Measurements from ENCODE around the gene FAM83C. TPM values are rescaled to one million over a fixed set of nuclear protein-coding genes. Genes with fewer than 3 reads are reported as not detected.

The FAM83C gene
- total RNA-seq, 4 donors from 2014 or later: 29.3 to 68.8 (median 65.0) TPM

DNA sequence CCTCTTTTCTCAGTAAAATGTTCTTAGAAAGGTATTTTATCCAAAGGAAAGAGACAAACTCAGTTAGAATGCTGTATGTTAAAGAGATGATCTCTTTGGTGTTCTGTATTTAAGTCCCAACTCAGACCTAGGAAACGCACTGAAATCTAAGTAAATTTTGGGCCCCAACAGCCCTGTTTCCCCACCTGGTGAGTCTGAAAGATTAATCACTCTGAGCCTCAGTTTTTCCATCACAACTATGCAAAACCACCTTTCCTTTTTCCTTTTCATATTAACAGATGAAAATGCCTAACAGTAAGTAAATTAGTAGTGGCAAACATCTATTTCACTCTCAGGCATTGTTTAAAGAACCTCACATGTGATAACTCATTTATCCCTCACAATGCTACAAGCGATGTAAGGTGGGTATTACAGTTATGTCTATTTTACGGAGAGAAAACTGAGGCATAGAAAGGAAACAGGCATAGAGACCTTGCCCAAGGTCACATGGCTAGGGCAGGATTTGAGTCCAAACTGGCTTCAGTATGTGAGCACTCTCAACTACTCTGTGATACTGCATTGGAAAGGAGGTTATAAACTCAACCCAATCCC is 36.0 kb upstream of the FAM83C start:
- H3K9me3 ChIP-seq: no peaks in the 10 kb centered on the region
- no peak overlapping the region for H3K27ac ChIP-seq
- no peaks in the 10 kb centered on the region for H3K27me3 ChIP-seq
- H3K4me1 ChIP-seq: peaks cover 7% of the 10 kb centered on the region
- WGBS: 95% methylated on average over 3 of the region's 3 CpGs
- no peak for DNase-seq (ENCODE audit: low spot score in 2 of 2)
- no peak overlapping the region for H3K4me3 ChIP-seq
- TF ChIP-seq POLR2AphosphoS5 (IDR thresholded peaks at IDR 0.05) (no peak), POLR2A (IDR thresholded peaks at IDR 0.05) (no peak), EP300 (IDR thresholded peaks at IDR 0.05) (no peak)
- TF ChIP-seq, protein P1, sequence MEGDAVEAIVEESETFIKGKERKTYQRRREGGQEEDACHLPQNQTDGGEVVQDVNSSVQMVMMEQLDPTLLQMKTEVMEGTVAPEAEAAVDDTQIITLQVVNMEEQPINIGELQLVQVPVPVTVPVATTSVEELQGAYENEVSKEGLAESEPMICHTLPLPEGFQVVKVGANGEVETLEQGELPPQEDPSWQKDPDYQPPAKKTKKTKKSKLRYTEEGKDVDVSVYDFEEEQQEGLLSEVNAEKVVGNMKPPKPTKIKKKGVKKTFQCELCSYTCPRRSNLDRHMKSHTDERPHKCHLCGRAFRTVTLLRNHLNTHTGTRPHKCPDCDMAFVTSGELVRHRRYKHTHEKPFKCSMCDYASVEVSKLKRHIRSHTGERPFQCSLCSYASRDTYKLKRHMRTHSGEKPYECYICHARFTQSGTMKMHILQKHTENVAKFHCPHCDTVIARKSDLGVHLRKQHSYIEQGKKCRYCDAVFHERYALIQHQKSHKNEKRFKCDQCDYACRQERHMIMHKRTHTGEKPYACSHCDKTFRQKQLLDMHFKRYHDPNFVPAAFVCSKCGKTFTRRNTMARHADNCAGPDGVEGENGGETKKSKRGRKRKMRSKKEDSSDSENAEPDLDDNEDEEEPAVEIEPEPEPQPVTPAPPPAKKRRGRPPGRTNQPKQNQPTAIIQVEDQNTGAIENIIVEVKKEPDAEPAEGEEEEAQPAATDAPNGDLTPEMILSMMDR (IDR thresholded peaks at IDR 0.05): no peak
- H3K36me3 ChIP-seq: no peaks in the 10 kb centered on the region

DNA sequence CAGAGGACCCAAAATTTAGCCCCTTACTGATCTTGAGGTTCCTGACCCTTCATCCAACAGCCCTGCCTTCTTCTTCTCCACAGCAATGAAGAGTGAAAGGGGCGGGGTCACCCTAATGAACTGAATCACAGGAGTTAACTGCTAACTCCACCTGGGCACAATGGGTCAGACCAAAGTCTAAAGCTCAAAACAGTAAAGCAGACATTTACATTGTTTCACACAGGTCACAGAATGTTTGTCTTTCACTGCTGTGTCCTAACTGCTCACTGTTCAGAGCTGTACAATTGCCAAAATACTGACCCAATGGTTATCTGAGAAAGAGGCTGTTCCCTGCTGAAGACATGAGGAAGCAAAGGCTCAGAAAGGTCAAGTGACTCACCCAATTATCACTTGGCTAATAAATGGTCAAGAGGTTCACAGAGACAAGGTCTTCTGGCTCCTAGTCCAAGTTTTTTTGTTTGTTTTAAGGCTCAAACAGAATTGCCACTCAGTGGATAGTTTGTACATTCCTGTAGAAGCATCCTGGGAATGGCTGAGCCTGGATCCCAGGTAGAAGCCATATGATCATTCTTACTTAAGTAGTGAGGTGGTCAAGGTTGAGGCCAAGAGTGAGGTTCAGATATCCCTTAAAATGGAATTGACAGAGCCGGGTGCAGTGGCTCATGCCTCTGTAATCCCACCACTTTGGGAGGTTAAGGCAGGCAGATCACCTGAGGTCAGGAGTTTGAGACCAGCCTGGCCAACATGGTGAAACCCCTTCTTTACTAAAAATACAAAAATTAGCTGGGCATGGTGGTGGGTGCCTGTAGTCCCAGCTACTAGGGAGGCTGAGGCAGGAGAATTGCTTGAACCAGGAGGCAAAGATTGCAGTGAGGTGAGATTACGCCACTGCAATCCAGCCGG is 35.1 kb upstream of the FAM83C start:
- DNase-seq (ENCODE audit: low spot score in 2 of 2): no peak
- Histone ChIP-seq H3K36me3 (no peaks in the 10 kb centered on the region), H3K4me3 (no peak overlapping the region), H3K4me1 (peaks cover 7% of the 10 kb centered on the region), H3K9me3 (no peaks in the 10 kb centered on the region), H3K27ac (no peak overlapping the region), H3K27me3 (no peaks in the 10 kb centered on the region)
- WGBS: 98% methylated on average over 4 of the region's 4 CpGs
- TF ChIP-seq POLR2AphosphoS5 (IDR thresholded peaks at IDR 0.05) (no peak), POLR2A (IDR thresholded peaks at IDR 0.05) (no peak), EP300 (IDR thresholded peaks at IDR 0.05) (no peak)
- TF ChIP-seq, protein P1 (IDR thresholded peaks at IDR 0.05): no peak

DNA sequence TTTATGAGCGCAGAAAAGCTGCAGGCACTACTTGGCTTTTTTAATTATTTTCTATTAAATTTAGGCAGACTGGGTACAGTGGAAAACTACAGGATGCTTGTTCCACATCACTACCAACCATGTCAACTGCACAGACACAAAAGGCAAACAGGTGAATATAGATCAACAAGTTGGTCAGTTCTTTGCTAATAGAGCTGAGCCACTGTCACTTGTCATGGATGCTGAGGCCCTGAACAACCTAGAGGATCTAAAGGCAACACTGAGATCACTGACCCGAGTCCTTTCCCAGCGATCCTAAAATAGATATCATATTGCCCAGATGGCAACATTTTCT is 34.5 kb upstream of the FAM83C start:
- Histone ChIP-seq H3K27me3 (no peaks in the 10 kb centered on the region), H3K36me3 (no peaks in the 10 kb centered on the region), H3K4me3 (no peak overlapping the region), H3K4me1 (peaks cover 7% of the 10 kb centered on the region), H3K27ac (no peak overlapping the region), H3K9me3 (no peaks in the 10 kb centered on the region)
- no peak for TF ChIP-seq POLR2A (IDR thresholded peaks at IDR 0.05)
- no peak for TF ChIP-seq POLR2AphosphoS5 (IDR thresholded peaks at IDR 0.05)
- TF ChIP-seq, protein P1 (IDR thresholded peaks at IDR 0.05): no peak
- no peak for TF ChIP-seq EP300 (IDR thresholded peaks at IDR 0.05)
- no peak for DNase-seq (ENCODE audit: low spot score in 2 of 2)
- WGBS: 85% methylated on average over 3 of the region's 3 CpGs

DNA sequence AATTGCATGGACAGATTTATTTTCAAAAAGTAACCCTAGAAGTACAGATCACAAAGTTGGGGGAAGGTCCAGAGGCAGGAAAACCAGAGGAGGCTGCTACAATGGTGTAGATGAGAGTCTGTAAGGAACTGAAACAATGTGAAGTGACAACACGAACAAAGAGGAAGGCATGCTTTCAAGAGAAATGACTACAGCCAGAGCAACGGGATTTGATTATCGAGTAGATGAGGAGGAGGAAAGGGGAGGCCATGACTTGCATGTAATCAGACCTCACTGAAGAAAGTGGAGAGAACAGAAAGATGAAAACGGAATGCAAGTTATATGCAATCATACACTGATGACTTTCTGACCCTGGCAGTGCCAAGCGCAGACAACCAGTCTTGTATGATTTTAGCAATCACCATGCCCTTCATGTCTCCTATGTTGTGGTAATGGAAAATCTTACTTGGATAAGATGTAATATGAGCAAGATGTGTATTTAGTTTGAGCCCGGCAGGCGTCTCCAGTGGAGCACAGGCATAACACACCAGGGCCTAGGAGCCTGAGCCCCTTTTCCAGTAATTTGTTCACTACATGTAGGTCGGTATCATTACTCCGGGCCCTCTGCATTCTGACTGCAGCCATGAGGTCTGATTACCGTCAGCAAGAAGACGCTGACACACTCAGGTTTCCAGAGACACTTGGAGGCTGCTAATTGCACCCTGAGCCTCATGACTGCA is 34.0 kb upstream of the FAM83C start:
- Histone ChIP-seq H3K9me3 (no peaks in the 10 kb centered on the region), H3K27ac (no peak overlapping the region), H3K36me3 (no peaks in the 10 kb centered on the region), H3K4me3 (no peak overlapping the region), H3K27me3 (no peaks in the 10 kb centered on the region), H3K4me1 (peaks cover 7% of the 10 kb centered on the region)
- no peak for DNase-seq (ENCODE audit: low spot score in 2 of 2)
- 79% methylated on average over 11 of the region's 11 CpGs for WGBS
- TF ChIP-seq POLR2A (IDR thresholded peaks at IDR 0.05): no peak
- TF ChIP-seq, protein P1 (IDR thresholded peaks at IDR 0.05): no peak
- no peak for TF ChIP-seq EP300 (IDR thresholded peaks at IDR 0.05)

DNA sequence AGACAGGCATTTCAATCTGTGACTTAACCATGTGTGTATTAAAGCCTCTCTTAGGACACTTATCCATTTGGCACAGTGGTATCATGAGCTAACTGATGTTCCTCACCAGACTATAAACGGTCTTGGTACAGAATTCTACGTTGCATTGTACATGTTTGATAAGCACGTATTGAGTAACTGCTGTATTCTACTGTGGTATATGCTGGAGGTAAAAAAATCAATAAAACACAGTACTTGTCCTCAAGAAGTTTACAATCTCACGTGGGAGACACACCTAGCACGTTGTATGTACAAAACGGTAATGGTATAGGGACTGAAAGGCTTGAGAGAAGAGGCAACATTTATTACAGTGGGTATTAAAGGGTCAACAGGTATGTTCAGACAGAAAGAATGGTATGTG is 33.2 kb upstream of the FAM83C start:
- no peak for DNase-seq (ENCODE audit: low spot score in 2 of 2)
- no peaks in the 10 kb centered on the region for H3K9me3 ChIP-seq
- no peaks in the 10 kb centered on the region for H3K27me3 ChIP-seq
- no peaks in the 10 kb centered on the region for H3K36me3 ChIP-seq
- TF ChIP-seq POLR2A (IDR thresholded peaks at IDR 0.05) (no peak), EP300 (IDR thresholded peaks at IDR 0.05) (no peak), POLR2AphosphoS5 (IDR thresholded peaks at IDR 0.05) (no peak)
- TF ChIP-seq, protein P1 (IDR thresholded peaks at IDR 0.05): no peak
- 92% methylated on average over 6 of the region's 6 CpGs for WGBS
- no peak overlapping the region for H3K4me3 ChIP-seq
- H3K4me1 ChIP-seq: peaks cover 7% of the 10 kb centered on the region
- no peak overlapping the region for H3K27ac ChIP-seq

Data from suprapubic skin (tissue), 4 donors.